OCI-LY3 (cell line): Measurements from ENCODE around the gene ASTN1.

Source experiments
- EZH2phosphoT487 ChIP-seq: fragments of 200-600 bp; shearing (Covaris generic); IDR thresholded peaks from 2 replicates; pipeline ENCODE4 v1.6.1; 2018; ENCODE audit warnings: antibody characterized with exemption, mixed run types, low read depth
- TF ChIP-seq, protein P1 (sequence below): fragments of 200-600, 300-600 bp; sonication (generic); IDR thresholded peaks from 2 replicates; pipeline ENCODE4 v1.5.1; 2014; ENCODE audit warnings: antibody characterized with exemption, low read length, low read depth

DNA sequence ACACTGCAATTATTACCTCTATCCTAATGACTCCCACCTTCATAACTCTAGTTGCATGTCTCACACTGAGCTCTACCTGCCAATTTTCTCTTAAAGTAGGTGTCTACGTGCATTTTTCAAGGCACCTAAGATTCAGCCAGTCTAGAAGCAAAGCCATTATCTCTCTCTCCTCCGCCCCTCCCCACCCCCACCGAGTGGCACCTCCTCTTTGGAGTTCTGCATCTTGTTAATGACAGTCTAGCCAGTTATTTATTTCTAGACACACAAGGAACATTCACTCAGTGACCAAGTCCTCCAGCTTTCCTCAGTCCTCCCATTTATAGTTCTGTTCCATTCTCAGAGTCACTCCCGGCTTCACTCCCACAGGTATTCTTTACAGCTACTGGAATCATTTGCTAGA lies 47.6 kb downstream of the ASTN1 start:
- TF ChIP-seq, protein P1, sequence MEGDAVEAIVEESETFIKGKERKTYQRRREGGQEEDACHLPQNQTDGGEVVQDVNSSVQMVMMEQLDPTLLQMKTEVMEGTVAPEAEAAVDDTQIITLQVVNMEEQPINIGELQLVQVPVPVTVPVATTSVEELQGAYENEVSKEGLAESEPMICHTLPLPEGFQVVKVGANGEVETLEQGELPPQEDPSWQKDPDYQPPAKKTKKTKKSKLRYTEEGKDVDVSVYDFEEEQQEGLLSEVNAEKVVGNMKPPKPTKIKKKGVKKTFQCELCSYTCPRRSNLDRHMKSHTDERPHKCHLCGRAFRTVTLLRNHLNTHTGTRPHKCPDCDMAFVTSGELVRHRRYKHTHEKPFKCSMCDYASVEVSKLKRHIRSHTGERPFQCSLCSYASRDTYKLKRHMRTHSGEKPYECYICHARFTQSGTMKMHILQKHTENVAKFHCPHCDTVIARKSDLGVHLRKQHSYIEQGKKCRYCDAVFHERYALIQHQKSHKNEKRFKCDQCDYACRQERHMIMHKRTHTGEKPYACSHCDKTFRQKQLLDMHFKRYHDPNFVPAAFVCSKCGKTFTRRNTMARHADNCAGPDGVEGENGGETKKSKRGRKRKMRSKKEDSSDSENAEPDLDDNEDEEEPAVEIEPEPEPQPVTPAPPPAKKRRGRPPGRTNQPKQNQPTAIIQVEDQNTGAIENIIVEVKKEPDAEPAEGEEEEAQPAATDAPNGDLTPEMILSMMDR, result no peak
- TF ChIP-seq EZH2phosphoT487, result no peak
